Putamen (tissue), 1 donor: ENCODE results near the gene ATP6V1B1.

ENCODE experiments used
- DNase-seq: peaks from one replicate; pipeline ENCODE4 v3.0.0-alpha.2; 2016; ENCODE audit warnings: low spot score

ATP6V1B1 gene

DNA sequence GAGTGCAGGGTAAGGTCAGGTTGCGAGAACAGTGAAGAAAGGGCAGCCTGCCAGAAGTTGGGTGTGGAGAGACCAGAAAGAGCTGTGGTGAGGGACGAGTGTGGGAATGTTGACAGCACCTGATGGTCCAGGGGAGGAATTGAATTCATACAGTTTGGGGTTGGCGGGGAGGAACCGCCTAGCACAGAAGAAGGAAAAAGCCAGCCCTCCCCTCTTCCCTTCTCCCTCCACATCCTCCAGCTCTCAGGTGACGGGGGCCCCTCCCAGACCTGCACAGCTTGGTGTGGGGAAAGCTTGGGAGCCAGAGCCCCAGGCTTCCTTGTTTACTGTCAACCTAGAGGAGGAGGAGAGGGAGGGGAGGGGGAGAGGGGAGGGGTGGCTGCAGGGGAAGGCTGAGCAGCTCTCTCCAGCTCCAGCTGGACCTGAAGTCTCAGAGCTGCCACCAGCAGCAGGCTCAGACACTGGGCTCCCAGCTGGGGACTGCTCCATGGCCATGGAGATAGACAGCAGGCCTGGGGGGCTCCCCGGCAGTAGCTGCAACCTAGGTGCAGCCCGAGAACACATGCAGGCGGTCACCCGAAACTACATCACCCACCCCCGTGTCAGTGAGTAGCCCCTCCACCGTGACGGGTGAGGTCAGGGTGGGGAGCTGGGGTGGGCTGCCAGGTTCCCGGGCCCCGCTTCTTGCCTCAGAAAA, at the start of gene ATP6V1B1:
ATP6V1B1 (plus strand) TSS at position 433 of the 697 bp plus-strand sequence; CDS start at position 488, 55 bp downstream.
- DNase-seq, result no peak

DNA sequence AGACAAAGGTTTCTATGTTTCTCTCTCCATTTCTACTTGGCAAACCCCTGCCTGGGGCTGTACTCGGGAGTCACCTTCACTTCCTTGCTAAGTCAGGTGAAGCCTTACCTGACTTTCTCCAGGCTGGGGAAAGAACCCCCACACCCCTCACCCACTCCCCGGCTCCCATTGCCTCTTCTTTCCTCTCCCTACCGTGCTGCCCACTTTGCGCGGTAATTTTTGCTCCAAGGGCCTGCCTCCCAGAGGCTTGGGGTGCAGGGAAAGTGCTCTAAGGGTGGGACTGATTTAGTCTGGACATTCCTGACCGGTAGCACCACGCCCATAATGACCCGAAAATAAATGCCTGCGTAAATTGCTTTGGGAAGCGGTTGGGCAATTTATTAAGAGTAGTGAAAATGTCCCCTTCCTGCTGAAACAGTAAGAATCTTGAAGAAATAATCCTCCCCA, 49.1 kb upstream of the ATP6V1B1 start:
- DNase-seq, result no peak

DNA sequence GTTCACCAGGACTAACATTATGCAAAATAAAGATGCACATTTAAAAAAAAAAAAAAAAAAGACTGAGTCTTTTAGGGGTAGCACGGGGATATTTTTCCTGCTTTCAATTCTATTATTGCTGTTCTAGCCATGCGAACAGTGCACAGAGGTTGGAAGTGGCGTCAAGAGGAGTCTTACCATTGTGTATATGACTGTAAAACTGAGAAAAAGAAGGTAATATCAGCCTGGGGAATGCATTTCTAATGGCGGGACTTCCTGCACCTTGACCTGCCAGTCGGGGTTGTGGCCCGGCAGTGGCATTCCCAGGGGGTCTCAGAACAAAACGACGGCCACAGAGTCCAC, 48.5 kb upstream of the ATP6V1B1 start:
- DNase-seq, result no peak

DNA sequence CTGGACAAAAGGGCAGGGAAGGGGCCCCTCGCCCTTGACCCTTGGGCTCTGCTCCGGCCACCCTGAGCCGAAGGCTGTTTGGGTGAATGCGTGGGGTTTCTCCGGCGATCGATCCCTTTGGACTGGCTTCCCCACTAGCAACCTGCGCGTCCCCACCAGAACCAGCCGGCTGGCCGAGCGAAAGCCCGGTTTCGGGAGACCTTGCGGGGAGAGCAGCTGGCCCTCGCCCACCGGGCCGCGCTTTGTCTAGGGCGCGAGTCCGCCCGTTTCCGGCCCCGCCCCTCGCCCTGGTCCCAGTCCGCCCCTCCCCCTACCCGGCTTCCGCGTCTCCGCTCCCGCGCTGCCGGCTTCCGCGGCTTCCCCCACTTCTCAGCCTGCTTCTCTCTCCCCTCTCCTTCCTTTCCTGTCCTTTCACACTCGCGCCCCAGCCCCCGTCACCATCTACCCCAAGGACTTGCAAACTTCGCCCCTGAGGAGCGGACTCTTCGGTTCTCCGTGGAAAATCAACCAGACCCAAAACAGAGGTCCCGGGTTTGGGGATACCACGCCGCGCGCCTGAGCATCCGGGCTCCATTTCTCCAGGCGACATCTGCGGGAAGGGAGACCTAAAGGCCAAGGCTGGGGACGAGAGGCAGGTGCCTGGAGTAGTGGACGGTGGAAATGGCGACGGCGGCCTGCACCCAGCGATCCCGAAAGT, 48.0 kb upstream of the ATP6V1B1 start:
- no peak for DNase-seq

DNA sequence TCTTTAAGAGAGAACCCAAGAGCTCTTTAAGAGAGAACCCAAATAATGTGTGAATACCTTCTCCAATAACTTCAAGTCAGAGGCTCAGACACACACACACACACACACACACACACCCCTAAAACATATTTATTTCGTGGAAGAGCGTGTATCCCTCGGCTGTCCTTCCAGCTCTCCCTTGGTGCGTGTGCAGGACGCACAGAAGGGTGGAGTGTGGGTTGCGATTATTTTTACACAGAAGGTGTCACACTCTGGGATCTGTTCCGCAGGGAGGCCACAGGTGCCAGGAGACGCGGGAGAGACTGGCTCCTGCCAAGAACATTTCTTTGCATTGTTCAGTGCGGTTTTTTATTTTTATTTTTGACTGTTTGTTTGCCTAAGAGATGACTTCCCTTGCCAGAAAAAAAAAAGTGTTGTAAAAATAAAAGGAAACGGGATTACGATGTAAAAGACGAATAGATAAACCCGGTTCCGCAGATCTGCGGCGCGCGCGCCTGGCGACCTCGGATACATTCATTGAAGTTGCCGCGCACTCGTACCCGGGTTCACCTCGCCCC, 47.3 kb upstream of the ATP6V1B1 start:
- no peak for DNase-seq

DNA sequence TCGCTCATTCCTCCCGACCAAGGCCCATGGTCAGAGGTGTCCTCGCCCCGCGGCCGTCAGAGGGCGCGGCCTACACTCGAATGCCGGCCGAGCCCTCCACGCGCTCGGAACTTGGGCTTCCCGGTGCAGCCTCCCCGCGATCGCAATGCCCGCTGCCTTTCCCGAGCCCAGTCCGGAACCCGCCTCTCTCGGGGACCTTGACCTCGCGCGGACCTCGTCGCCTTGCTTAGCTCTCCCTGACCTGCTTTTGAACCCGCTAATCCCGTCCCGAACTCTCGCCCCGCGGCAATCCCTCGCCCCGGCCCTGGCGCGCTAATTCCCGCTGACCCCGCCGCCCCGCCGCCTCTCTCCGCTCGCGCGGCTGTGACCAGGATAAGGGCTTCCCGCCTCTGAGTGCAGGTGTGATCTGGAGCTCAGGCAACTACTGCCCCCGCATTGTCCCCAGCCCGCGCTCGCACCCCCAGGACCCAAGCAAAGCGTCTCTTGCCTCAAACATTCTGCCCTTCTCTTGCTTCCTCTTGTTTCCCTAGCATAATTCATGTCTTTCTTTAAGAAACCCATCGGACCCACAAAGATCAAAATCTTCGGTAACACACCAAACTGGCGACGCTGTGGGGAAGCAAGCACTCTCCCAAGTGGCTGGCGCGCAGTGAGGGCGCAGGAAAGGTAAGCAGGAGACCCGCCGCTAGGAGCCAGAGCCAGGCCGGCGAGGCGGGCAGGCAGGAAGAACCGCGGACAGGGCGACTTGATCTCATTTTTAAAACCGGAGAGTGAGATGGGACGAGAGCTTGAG, 46.6 kb upstream of the ATP6V1B1 start:
- no peak for DNase-seq

DNA sequence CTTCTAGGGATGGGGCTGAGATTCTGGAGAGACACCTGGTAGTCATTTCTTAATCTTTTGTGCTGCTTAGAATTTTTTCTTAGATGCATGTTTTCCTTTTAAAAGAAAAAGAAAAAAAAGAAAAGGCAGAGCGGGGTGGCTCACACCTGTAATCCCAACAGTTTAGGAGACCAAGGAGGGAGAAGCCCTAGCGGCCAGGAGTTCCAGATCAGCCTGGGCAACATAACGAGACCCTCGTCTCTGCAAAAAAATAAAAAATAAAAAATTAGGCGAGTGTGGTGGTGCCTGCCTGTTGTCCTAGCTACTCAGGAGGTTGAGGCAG, 46.0 kb upstream of the ATP6V1B1 start:
- no peak for DNase-seq

DNA sequence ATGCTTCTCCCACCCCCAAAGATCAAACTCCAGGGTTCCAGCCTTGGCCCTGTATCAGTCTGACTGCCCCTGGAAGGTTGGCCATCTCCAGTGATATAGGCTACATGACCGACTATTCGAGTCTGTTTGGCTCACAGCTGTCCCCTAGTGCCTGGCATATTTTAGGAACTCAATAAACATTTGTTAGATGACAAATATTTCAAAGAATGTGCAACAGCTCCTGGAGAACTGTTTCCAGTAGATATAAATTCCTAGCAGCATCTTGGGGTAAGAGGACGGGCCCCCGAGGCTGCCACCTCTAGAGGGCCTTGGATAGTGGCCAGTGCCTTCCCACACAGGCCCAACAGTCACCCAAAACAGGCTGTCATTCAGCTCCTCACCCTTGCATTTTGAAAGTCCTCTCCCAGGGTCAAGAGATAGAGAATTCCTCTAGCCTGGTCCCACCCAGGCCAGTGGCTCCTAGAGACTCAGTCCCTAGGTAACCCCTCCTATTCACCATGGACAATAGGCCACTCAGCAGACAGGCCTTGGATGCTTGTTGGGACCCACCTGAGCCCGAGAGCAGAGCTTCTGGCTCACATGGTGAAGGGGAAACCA, 45.1 kb upstream of the ATP6V1B1 start:
- DNase-seq, result no peak

DNA sequence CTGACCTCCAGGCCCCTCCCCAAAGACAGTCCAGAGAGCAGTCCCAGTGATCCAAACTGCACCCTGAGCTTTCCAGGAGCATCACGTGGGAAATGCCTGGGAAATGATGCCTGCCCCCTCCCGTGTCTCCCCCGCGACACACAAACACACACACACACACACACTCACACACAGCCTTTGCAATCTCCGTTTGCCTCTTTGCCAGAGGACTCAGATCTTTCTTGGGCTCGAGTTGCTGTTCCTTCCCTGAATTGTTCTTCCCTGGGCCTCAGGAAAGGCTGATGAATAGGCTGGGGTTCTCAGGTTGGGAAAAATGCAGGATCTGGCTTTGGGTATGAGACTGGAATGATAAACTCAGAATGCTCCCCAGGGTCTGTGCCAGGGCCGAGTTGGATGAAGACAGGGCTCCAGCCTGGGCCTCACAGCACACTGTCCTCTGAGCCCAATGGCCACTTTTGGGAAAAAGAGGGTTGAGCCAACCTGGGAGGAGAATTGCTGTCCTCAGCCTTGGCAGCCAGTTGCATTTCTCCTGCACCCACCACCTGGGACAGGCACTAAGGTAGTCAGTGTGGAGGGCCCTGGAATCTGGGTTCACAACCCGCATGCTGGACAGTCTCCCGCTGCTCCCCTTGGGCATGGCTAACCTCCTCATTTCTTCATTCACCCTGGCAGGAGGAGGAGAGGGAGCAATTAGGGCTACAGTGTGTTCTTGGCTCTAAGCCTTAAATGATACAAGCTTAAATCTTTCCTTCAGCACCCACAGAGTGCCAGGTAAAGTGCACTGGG, 43.9 kb upstream of the ATP6V1B1 start:
- DNase-seq, result no peak

DNA sequence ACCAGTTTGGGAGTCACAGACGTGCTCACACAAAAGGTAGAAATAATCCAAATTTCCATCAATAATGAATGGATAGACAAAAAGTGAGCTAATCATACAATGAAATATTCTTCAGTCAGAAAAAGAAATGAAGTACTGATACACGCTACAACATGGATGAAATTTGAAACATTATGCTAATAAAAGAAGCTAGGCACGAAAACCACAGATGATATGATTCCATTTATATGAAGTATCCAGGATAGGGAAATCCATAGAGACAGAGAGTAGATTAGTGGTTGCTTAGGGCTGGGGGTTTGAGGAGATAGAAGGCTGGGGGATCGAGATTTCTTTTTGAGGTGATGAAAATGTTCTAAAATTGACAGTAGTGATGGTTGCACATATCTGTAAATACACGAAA, 43.0 kb upstream of the ATP6V1B1 start:
- no peak for DNase-seq

DNA sequence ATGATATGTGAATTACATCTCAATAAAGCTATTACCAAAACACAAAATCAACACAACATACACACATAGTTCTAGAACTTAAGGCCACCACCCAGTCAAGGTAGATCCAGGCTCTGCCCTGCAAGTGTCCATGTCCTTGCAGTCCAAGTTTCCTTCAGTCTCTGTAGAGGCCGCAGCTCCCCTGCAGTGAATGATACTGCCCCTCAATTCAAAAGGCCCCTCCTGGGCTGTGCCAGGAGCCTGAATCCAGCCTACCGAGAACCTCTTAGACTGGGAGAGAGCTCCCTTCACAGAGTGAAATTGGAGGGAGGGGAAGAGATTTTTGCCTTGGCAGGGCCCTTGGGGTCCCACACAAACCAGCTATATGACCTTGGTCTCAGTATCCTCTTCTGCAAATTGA, 42.5 kb upstream of the ATP6V1B1 start:
- no peak for DNase-seq

DNA sequence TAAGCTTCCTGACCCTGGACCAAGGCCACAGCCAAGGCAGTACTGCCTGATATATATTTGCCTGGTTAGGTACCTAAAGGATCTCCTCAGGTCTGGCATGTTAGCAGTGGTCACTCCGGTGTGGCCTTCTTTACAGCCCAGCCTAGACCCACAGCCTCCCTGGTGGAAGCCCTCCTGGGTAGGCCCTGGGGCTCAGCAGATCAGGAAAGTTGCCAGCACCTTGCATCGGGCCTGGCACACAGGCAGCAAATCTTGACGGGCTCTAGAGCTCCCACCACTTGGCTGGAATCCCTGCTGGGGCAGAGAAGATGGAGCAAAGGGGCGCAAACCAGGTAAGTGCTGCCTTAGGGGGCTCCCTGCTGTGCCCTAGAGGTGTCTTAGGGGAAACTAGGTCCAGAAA, 40.9 kb upstream of the ATP6V1B1 start:
- DNase-seq, result no peak

DNA sequence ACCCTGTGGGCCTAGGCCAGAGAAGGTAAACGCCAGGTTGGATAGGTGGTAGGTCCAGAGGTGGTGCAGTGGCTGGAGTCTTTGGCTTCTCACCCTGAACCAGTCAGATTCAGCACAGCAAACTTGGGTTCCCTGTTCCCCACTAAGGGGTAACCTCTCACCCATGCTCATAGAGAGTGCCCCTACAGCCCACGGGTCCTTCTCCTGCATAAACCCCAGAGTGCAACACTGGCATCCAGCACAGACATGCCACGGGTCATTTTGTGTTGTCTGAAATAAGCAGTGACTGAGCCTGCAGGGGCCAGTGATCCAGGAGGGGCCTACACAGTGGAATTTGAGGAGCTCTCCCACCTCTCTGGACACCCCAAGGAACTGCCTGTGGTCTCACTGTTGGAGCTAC, 40.5 kb upstream of the ATP6V1B1 start:
- no peak for DNase-seq

DNA sequence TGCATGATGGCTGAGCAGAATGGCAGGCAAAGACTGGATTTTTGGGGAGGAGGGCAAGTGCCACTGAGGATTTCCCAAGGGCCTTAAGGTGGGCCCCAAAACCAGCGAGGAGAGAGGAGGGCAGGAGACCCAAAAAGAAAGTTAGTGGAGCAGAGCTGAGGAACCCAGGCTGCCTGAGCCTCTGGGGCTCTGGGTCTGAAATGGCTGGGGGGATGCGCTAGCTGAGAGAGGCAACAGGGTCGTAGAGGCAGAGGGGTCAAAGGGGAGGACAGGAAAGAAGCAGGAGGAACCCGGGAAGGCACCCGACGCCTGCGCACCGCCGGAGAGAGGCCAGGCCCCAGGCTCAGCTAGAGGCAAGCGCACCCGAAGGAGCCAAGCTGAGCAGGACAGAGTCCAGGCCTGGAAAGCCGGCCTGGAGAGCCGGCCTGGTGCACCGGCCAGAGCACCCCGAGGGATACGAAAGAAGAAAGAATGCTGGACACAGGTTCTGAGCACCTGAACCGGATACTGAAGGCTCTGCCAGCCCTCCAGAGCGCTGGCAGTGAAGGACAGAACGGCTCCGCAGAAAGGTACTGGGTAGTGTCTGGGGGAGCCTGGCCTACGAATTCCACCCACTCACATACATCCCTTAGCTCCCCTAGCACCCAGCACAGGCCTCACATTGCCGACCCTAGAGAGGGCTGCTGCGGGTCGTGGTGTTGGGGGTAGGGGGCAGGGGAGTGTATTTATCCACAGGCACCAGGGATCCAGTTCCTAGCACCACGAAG, 39.5 kb upstream of the ATP6V1B1 start:
- DNase-seq, result no peak

DNA sequence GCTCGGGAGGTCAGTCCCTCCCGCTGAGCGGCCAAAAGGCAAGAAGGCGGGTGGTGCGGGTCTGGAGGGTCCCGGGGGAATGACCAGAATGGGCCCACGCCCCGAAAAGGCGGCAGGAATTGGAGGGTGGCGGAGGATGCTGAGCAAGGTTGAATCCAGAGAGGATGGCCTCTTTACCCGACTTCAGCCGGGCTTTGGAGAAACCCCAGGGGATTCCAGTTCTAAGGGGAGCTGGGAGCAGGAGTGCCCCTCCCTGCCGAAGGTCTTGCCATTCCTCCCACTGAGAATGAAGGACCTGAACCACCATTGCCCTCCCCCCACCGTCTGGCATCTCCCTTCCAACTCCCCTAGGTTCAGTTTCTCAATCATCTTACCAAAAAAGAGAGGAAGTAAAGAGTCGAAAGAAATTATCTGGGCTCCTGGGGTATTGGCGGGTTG, 38.9 kb upstream of the ATP6V1B1 start:
- DNase-seq, result no peak

DNA sequence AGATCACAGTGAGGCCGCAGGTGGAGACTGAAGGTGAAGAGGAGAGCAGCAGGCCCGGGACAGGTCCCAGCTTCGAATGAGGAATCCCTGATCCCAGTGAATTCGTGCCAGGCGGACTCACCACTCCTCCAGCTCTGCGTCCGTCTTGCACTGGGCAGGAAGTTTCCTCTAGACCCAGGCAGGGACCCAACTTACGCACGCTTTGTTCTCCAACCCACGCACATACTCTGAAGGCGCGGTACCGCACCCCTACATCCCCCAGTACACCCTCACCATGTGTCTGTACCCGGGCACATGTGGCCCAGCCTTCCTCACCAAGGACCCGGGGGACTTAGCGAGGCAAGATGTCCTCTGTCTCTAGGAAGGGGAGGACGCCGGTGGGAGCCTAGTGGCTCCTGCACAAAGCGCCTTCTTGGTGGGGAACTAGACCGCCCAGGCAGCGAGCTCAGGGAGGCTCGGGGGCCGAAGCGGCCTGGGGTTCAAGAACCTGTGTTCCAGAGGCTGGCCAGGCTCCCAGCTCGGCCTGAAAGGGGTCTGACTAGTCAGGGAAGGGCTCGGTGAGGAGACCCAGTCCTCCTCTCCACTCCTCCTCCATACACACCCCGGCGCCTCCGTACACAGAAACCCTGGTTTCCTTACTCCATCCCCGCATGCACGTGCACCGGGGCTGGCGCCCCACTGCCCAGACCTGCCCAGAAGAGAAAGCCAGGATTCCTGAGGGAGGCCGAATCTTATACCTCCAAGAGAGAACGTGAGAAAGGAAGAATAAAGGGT, 38.3 kb upstream of the ATP6V1B1 start:
- no peak for DNase-seq

DNA sequence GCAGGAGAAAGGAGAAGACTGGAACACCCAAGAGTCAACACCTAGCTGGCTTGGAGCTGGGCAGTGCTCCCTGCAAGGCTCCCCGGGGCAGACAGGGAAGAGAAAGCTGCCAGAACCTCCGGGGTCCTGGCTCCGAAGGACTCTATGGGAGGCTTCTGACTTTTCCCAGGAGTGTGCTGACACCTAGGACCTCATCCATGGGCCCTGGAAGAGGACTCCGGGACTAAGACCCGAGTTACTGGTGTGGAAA, 37.8 kb upstream of the ATP6V1B1 start:
- no peak for DNase-seq

DNA sequence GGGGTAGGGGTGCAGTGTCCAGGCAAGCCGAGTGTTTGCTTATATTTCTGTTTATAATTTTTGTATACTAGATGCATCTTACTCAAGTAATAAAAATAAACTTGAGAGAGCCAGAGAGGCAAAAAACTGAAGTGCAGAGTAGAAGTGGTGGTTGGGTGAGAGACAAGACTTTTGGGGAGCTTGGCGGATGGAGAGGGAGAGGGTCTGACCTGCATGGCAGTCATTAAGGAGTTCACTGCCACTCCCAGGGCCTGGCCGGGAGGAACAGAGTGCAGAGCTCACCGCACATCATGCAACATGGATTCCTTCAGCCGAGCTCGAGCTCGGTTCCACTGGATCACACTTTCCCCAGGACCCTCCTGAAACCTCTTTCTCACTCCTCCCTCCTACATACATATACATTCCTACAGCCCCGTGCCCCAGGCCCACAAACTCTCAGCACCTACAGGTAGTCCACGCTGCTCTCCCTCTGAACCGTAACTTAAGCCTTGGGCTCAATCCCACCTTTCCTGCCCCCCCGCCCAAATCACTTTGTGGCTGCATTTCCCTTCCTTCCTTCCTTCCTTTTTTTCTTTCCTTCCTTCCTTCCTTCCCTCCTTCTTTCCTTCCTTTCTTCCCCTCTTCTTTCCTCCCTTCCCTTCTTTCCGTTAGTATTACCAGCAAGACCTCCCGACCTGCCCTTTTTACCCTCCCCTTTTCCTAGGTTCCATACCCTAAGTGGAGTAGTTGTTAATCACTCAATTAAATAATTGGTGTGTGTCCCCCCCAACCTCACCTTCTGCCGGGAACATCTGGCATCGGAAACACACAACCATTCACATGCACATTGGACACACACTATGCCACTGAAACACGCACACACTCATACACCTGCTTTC, 37.1 kb upstream of the ATP6V1B1 start:
- no peak for DNase-seq
